ENCODE measurements around the gene SPEF1.
"Not testable (repeated sequence)": the region's sequence is repeated elsewhere in the genome, so short reads cannot be mapped to it uniquely, and the experiment has no call there.

The SPEF1 gene

GRCh38 chr20:3781153-3781910 is at the start of gene SPEF1:
Gene SPEF1, minus strand, starts transcription at chr20:3781448. Its CDS starts 161 bp downstream, at chr20:3781287.
- H3K4me3 ChIP-seq (ENCODE audit: low read depth, low read length) = peak within 1 kb of the TSS; percentile 46
- DNase-seq (ENCODE audit: low read depth) = peak; percentile 91
- TF ChIP-seq CTCF (conservative IDR thresholded peaks at IDR 0.05; ENCODE audit: low read depth, low read length) = peak; percentile 54

GRCh38 chr20:3829891-3830290 is 48.6 kb upstream of the SPEF1 start:
- not testable (repeated sequence) for DNase-seq (ENCODE audit: low read depth); H3K4me3 ChIP-seq (ENCODE audit: low read depth, low read length)

GRCh38 chr20:3828798-3829197 is 47.5 kb upstream of the SPEF1 start:
- no peak for TF ChIP-seq CTCF (conservative IDR thresholded peaks at IDR 0.05; ENCODE audit: low read depth, low read length)
- DNase-seq (ENCODE audit: low read depth) = no peak

DNA sequence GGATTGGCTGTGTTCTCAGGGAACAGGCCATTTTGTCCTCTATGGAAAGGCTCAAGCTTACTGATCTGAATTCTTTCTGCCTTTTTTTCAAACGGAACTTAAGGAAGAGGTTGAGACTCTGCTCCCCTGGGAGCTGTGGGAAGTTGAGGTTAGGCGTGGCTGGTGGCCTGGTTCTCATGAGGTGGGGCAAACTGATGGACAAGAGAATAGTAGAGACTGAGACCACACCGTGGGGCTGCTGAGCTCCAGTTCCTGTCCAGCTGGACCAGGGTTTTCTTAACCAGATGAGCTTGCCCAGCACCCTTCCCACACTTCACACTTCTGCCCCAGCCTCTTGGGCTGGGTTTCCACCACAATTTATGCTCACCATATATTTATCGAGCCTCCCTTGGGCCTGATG is 45.2 kb upstream of the SPEF1 start:
- DNase-seq (ENCODE audit: low read depth) = no peak
- no peak for TF ChIP-seq CTCF (conservative IDR thresholded peaks at IDR 0.05; ENCODE audit: low read depth, low read length)
- H3K4me3 ChIP-seq (ENCODE audit: low read depth, low read length) = no peak overlapping the region

More at GRCh38 chr20:3828798-3829197, 47.5 kb upstream of the SPEF1 start:
- no peak overlapping the region for H3K4me3 ChIP-seq (ENCODE audit: low read depth, low read length)

- DNase-seq (ENCODE audit: low read depth) = no peak
- H3K4me3 ChIP-seq (ENCODE audit: low read depth, low read length) = no peak overlapping the region
- TF ChIP-seq CTCF (conservative IDR thresholded peaks at IDR 0.05; ENCODE audit: low read depth, low read length) = no peak
Observed at GRCh38 chr20:3825526-3825925, 44.3 kb upstream of the SPEF1 start.

GRCh38 chr20:3823881-3824280 is 42.6 kb upstream of the SPEF1 start:
- no peak overlapping the region for H3K4me3 ChIP-seq (ENCODE audit: low read depth, low read length)
- no peak for DNase-seq (ENCODE audit: low read depth)
- no peak for TF ChIP-seq CTCF (conservative IDR thresholded peaks at IDR 0.05; ENCODE audit: low read depth, low read length)

DNA sequence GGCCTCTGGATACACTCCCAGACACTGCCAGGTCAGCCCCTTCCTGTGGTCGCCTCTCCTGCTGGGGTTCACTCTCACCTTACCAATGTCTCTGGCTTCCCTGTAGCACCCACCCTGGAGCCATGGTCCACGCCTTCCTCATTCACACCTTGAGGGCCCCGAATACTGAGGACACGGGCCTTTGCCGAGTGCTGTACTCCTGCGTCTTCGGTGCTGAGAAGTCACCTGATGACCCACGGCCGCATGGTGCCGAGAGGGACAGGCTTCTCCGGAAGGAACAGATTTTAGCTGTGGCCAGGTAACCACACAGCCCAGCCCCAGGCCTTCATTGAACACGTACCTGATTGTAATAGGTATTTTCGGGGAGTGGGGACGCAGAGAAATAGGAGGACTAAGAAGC is 40.7 kb upstream of the SPEF1 start:
- DNase-seq (ENCODE audit: low read depth) = no peak
- TF ChIP-seq CTCF (conservative IDR thresholded peaks at IDR 0.05; ENCODE audit: low read depth, low read length) = no peak
- no peak overlapping the region for H3K4me3 ChIP-seq (ENCODE audit: low read depth, low read length)

All from choroid plexus epithelial cell (primary cell).